CD4-positive, alpha-beta T cell treated with Interferon alpha-2 for 1 hour (primary cell): ENCODE measurements around the gene C8A.

Experiments
- DNase-seq, 2 donors: peaks; one replicate each; pipeline ENCODE4 v3.0.0-alpha.2; 2020 to 2022

Gene C8A

DNA sequence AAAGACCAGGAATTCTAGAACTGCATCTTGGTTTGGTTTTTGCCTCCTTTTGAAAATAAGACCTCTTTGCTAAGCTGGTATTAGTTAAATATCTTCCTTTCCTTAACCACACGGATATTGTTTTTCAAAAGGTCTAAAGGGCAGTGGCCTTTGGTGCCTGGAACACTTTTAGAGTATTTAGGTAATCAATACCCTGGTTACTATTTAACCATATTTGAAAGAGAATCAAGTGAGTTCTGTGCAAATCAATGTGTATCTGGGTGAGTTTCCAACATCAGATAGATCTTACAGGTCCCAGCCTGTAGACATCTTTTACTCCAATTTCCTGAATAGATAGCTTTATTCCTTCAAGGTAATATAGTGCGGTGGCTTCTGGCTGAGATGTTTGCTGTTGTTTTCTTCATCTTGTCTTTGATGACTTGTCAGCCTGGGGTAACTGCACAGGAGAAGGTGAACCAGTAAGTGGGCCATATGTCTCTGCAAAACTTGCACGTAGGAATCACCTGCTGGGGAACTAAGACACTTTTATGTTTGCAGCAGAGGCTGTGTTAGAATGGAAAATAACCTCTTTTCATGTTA is at the start of gene C8A:
TSS of gene C8A (plus strand) at position 277 of the 579 bp plus-strand sequence. CDS start at position 382, 105 bp downstream.
- no peak for DNase-seq

DNA sequence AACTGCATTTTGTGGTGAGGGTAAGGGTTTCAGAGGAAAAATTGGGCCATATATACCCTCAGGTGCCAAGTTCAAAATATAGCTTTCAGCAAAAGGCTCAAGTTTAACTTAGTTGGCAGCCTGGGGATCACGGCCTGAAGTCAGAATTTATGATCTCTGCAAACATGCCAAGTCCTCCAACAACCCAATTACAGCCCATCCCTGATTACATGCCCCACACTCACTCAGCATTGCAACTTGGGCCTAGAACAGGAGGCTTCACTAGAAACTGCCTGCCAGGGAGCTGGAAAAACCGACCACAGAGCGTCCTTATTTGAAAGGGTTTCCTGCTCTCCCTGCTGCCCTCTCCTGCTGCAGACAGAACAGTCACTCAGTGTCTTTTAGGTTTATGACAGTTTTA is 47.8 kb upstream of the C8A start:
- DNase-seq, result no peak

DNA sequence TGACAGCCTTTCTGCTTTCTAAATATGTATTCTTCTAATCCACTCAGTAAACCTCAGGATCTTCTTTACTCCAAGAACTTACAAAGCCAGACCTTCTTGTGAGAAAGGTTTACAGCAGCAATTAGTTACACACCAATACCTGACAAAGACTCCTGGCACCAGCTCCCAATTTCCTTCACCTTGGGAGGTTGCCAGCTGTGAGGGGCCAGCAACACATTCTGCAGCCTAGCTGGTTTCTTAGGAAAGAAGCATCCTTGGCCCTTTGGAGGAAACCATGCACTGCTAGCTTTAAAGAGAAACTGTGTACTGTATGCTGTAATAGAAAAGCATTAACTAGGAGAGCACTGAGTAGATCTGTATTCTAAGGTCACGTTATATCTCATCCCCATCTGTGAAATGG is 46.2 kb upstream of the C8A start:
- DNase-seq, result no peak

DNA sequence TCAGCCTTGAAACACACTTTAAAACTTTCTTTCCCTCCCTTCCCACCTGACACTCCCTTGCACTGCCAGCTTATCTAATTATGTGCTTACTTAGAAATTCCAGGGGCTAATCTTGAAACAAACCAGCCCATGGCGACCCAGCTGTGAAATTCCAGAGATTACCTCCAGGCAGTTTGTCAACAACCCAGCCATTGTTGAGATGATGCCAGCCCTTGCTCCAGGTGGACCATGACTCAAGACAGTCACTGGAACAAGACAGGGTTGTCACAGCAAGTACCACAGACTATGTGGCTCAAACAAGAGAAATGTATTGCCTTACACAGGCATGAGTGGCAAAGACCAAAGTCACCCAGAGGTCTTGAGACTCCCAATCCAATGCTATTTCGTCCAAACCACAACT is 43.3 kb upstream of the C8A start:
- no peak for DNase-seq

DNA sequence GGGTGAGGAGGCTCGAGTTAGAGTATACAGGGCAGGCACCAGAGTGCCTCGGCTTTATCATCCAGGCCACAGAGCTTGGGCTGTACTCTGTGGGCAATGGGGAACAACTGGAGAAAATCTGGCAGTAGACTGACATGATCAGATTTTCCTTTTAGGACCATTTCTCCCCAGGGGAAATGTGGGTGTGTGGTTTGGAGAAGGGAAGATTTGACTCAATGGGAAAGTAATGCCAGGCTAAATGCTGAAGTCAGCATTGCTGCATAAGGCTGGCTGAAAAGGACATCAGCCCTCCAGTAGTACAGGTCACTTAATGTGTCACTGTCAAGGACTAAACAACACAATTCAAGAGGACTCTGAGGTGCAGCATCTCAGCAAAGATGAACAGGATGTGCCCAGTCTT is 40.4 kb upstream of the C8A start:
- no peak for DNase-seq

DNA sequence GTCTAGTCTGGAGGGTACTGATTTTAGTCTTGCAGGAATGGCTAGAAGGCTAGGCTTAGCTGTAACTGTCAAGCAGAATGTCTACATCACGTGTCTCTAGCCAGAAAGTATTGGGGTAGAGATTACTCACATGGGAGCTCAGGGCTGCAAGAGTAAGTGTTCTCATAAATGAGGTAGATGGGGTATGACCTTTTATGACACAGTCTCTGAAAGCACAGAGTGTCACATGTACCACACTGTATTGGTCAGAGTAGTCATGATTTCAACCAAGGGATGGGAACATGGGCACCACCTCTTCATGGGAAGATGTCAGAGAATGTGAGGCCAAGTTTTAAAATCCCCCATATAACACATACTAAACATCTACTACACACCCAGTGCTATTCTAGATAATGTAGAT is 38.3 kb upstream of the C8A start:
- no peak for DNase-seq

DNA sequence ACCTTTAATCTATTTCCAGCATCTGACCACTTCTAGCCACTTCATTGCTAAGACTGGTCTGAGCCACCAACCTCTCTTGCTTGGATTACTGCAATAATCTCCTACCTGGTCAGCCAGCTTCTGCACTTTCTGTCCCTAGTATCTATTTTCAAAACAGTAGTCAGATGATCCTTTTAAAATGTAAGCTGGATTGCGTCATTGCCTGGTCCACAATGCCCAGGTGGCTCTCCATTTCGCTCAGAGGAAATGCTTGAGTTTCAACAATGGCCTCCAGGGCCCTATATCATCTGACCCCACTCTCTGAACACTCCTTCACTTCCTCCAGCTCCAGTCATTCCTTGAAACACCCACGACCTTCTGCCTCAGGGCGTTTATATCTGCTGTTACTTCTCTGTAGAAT is 37.7 kb upstream of the C8A start:
- DNase-seq, result no peak

DNA sequence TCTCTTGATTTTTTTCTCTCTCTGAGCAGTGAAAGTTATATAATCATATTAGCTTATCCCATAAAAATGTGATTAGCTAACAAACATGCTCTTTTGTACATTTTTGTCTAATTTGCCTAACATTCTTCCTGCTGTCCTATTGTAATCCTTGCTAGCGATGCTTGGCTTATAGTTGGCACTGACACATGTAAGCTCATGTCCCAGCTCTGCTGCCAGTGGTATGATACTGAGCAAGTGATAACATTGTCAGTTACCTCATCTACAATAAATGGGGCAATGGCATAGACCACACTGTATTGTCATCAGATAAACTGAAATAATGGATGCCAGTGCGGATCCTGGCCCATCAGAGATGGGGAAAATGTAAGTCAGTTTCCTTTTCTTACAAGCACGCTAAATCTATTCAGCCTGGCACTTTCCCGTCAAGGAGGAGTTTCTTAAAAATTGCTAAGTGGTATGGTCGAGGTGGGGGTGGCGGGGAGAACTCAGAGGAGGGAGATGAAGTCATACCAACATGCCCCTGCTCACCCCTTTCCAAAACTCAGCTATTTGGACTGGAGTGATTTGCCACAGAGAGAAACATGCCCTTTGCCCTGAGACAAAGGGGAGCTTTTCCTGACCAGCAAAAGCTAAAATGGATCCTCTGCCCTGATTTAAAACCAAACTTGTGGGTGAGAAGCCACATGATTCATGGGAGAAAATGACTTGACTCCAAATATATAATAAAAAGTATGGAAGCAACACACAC is 36.7 kb upstream of the C8A start:
- DNase-seq, result no peak

DNA sequence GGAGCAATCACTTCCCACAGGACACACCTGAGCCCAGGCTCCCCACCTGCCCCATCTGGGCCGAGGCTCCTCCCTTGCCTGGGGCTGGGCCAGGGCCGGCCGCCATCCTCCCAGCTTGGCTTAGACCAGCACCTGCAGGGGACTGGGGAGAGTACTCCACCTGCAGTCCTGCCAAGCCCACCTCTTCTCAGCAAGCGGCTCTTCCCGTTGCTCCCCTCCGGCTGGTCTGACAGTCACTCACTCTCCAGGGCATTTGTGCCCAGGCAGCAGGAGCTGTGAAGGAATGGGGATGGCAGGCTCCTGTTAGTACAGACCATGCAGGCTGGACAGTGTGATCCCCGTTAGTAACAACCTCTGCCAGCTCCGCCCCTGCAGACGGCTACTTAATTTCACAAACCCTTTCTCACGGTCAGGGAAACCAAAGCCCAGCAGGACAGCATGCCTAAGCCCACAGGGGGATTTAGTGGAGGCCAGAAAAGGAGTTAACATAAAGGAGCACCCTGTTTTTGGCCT is 35.2 kb upstream of the C8A start, which contains the start of gene FYB2:
TSS of gene FYB2 (minus strand) at position 18 of the 513 bp plus-strand sequence. CDS start 114 bp downstream, outside the sequence.
- DNase-seq, result no peak

DNA sequence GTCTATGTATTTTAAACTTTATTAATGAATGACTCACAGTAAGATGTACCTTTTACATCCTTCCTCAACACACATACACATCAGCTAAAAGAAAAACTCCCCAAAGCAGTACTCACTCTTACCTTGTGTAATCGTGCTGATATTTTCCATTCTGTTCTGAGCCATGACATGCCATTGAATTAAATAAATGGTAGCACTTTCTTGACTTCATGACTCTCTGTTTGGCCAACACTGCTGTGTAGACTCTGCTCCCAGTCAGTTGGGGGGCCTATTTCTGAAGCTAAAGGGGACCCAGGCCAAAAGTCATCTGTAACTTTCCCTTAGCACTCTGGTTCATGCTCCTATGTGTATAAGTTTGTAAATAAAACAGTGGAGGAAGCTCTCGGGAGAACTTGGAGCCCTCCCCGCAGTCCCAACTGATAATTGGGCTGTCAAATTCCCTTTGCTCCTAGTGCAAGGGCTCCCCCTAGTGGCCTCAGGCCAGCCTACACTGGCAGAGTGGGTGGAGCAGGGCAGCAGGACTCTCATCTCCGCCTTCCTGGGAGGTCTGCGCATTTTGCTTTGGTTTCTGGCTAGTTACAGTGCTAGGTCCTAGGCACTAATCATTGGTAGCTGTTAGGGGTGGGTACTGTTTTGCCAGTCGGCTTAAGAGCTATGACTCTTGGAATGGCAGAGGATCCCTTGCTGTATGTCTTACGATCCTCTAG is 33.7 kb upstream of the C8A start:
- peak; percentile 28 to 52 for DNase-seq

DNA sequence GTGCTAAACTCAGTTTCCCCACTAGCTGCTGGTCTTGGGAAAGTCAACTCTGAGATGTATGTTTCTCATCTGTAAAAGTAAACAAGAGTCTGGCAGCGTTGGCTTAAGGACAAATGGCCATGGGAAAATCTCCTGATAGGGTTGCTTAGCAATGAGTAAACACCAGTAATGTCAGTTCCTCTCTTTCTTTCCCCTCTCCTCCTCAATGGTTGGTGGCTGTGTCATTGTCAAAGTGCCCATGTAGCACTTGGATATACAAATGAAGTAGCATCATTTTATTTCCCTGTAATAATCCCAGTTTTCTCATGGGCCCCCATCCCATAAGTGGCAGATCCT is 33.2 kb upstream of the C8A start:
- no peak for DNase-seq

DNA sequence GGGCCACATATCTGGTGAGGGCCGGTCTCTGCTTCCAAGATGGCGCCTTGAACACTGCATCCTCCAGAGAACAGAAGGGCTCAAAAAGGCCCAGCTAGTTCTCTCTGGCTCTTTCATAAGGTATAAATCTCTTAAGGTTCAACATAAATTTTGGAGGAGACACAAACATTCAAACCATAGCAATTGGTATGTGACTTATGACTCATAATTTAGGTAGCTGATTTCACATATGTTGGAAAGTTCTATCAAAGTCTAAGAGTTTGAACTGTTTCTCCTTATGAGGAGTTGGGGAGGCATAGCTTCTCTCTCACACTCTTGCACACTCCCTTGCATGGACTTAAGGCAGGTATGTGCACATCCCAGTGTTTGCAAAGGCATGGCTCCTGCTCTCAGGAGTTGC is 30.3 kb upstream of the C8A start:
- DNase-seq, result no peak

DNA sequence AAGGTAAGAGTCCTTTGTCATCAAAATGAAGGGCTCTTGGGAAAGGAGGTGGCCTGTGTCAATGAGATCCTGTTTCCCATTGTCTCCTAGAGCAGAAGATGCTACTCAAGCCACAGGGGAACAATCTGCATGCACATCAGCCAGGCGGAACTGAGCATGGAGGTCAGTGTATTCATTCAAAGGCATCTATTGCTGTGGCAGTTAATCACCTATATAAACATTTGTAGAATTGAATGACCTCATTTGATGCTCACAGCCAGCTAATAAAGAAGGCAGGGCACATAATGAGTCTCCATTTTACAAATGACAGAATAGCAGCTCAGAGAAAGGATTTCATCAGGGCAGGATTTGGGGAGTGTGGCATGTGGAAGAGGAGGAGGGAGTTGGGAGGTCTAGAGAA is 29.7 kb upstream of the C8A start:
- DNase-seq, result no peak

DNA sequence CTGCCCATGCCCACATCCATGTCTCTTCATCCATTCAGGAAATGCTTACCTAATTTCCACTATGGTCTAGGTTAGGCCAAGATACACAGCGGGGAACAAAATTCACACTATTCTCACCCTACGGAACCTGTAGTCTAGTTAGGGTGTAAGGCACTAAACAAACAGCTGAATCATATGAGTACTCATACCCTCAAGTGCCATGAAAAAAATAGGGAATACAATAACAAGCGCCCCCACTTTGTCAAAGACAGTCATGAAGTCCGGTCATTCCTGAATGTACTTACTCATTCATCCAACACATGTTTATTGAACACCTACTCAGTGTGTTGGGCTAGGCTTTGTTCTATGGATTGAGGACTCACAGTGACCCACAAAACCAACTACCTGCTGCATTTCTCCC is 29.2 kb upstream of the C8A start:
- no peak for DNase-seq

DNA sequence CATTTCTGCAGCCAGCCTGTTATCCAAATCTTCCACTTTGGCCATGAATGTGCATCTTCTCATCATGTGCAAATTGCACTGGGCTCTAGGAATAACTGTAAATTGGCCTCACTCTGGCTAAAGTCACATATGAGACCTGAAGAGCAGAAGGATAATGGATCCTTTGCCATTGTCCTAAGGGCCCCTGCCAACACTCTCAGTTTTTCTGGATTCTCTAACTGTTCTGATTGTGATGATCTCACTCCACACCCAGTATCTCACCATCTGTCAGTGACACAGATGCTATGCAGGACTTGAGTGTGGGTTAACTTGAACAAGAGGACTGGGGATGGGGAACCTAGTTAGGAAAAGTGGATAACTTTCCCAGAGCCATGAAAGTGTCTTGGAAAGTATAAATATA is 26.9 kb upstream of the C8A start:
- DNase-seq, result no peak

DNA sequence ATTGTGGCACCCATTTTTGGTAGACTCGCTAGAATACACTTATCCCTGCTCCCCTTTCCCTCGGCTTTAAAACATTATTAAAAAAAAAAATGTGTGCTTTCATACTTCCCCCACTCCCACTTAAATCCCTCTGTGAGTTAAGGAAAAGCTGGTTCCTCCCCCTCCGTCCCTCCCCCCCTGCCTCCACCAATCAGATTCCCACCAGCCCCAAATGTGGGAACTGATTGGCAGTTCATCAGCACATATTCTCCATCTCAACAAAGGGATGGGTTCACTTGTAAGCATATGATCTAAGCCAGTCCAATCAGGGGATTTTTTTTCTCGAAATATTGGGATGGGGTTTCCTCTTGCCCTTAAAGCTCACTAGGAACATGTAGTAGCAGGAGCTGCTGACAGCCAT is 24.5 kb upstream of the C8A start:
- no peak for DNase-seq

DNA sequence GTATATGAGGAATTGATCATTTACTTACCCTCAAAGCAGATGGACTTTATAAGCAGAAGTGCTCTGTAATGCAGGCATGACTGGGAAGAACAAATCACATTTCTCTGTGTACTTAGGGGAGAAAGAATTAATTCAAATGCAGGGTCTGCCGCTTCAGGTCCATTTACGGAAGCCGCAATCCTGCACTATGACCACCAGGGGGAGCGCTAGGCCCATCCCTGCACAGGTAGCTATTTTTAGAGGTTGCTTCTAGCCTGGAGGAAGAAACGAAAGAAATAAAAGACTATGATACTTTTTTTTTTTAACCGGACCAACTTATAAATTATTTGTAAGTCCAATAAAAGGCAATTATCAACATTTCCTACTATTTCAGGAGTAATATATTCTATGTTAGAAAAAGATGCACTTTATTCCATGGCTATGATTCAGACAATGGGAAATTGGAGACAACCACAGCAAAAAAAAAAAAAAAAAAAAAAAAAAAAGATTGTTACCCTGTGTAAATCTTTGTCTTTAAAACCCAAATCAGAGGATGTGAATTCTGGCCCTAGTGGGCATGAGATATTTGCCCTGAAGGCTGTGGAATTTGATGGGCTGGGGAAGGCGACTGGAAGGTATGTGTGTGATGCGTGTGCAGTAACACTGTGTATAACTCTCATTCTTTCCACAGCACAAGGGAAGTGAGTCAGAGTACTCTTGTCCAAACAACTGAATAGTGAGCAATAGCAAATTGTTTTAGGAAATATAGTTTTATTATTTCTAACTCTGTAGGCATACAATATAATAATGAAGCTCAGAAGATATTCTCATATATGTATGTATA is 22.5 kb upstream of the C8A start:
- peak; percentile 57 to 72 for DNase-seq

DNA sequence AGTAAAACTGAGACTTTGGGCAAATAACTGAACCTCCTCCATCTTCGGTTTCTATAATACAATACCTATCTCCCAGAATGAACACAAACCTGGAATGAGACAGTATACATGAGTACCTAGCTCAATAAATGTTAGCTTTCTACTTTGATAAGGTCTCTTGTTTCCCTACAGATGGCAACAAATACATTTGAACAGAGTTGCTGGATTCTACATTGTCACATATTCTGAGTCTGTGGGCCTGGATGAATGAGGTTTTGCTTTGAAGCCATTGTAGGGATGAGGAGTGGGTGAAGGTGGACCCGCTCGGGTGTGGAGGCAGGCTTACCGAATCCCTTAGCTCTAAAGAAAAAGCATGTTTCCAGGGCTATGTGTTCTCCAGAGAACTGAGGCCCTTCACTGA is 21.5 kb upstream of the C8A start:
- no peak for DNase-seq

DNA sequence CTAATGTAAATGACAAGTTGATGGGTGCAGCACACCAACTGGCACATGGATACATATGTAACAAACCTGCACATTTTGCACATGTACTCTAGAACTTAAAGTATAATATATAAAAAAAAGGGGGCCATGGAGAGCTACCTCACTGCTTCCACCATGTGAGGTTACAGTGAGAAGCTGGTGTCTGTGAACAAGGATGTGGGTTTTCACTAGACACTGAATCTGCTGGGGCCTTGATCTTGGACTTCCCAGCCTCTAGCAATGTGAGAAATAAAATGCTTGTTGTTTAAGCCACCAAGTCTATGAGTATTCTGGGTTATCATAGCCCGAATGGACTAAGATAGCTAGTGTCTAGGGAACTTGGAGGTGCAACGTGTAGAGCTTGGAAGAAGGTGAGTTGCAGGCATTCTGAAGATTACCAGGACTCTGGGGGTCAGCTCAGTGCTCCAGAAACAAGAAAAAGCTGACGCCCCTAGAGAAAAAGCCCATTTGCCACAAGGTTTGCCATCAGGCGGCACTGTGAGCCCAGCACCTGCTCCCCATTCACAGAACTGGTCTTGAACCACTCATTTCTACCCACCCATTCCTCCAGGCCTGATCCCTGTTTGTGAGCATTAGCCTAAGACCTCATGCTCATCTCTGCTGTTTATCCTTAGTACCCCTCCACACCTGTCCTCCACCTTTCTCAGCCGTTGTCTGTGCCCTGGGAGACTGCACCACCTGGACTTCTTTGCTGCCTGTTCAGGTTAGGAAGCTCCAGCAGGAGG is 20.3 kb upstream of the C8A start:
- DNase-seq, result no peak

DNA sequence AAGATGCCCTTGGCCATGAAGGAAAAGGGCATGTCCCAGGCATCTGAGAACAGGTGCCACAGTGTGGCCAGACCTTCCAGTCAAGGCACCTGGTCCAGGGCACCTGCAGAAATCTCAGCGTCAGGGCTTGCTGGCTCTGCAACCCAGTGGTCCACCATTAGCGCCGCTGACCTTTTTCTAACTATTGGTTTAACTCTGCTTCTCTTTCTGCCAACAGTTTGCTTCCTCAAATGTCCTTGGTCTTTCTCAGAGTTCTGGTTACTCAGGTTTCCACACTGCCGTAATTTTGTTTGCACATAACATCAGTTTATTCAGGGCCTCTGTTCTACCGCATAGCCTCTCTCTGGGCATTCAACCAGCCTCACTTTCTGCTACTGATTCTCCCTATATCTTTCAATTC is 18.9 kb upstream of the C8A start:
- DNase-seq, result no peak

DNA sequence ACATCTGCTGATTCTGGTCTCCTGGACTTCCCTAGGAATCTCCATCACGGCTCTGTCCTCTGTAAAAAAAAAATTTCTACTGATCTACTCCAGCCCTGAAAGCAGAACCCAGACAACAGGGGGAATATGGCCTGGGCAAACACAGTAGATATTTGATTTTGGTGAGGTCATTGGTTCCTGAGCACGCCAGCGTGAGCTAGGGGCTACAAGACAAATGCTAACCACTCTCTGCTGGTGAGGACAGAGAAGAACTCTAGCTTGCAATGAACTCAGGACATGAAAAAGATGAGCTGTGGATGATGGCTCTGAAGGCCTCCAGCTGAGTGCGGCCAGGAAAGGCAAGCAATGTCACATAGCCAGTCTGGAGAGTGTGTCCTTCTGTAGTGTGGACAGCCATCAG is 18.2 kb upstream of the C8A start:
- DNase-seq, result no peak

DNA sequence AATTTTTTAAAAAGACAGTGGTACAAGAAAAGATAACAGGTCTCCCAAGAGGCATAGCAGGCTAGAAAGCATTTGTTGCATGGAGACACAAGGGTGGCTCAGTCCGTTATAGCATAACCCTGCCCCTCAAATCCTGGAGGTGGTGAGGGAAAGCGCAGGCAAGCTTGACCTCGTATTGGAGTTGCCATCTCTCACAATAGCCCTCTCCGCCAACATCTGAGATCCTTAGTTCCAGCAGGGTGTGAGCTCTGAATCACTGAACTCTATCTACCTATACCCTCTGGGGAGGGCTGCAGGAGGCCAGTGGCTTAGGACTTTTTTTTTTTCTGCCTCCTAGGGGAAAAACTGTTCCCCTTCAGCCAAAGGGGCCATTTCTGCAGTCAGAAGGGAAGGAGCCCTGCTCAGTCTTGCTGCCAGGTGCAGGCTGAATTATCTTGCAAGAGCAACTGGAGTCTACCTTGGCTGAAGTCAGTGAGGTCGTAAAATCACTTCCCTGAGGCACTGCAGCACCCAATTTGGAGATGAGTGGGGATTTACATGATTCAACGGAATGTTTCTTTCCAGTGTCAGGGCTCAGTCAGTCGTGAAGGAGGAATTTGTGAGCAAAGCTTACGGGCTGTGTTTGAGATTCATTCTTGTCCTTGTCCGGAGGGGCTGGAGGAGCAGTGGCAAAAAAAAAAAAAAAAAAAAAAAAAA is 17.2 kb upstream of the C8A start:
- DNase-seq, result no peak
